D721Med (cell line): ENCODE measurements around the gene GDI1.

Experiments used
- DNase-seq: peaks from one replicate; pipeline ENCODE4 v3.0.0; 2011; ENCODE audit warnings: low spot score; ENCODE audit not compliant: insufficient read length
- FAIRE-seq: peaks from 2 replicates; lab custom pipeline; 2011; peaks lifted over from hg19 to GRCh38; lab: Jason Lieb, UNC
- TF ChIP-seq, protein P1 (sequence below): IDR thresholded peaks from 2 replicates; pipeline ENCODE4 v1.5.1; 2012; ENCODE audit warnings: mild to moderate bottlenecking, control low read depth; ENCODE audit not compliant: insufficient read depth; ENCODE audit errors: missing control alignments

Gene GDI1

DNA sequence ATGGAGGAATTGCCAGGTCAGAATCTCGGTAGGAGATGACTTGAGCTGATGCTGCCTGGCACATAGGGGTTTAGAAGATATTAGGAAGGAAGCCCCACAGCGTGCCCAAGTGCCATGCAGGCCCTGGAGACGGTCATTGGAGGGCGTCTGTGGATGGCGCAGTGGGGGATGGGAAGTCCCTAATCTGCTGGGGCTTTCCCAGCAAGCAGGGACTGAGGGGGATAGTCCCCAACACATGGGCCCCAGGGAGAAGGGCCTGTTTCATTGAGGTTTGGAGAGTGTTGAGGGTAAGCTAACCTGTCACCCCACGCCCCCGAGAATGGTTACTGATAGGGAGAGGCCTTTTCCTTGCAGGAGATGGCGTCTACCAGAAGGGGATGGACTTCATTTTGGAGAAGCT, 17.8 kb upstream of the GDI1 start:
- DNase-seq (no peak), FAIRE-seq (no peak)
- TF ChIP-seq, protein P1, sequence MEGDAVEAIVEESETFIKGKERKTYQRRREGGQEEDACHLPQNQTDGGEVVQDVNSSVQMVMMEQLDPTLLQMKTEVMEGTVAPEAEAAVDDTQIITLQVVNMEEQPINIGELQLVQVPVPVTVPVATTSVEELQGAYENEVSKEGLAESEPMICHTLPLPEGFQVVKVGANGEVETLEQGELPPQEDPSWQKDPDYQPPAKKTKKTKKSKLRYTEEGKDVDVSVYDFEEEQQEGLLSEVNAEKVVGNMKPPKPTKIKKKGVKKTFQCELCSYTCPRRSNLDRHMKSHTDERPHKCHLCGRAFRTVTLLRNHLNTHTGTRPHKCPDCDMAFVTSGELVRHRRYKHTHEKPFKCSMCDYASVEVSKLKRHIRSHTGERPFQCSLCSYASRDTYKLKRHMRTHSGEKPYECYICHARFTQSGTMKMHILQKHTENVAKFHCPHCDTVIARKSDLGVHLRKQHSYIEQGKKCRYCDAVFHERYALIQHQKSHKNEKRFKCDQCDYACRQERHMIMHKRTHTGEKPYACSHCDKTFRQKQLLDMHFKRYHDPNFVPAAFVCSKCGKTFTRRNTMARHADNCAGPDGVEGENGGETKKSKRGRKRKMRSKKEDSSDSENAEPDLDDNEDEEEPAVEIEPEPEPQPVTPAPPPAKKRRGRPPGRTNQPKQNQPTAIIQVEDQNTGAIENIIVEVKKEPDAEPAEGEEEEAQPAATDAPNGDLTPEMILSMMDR, result no peak

DNA sequence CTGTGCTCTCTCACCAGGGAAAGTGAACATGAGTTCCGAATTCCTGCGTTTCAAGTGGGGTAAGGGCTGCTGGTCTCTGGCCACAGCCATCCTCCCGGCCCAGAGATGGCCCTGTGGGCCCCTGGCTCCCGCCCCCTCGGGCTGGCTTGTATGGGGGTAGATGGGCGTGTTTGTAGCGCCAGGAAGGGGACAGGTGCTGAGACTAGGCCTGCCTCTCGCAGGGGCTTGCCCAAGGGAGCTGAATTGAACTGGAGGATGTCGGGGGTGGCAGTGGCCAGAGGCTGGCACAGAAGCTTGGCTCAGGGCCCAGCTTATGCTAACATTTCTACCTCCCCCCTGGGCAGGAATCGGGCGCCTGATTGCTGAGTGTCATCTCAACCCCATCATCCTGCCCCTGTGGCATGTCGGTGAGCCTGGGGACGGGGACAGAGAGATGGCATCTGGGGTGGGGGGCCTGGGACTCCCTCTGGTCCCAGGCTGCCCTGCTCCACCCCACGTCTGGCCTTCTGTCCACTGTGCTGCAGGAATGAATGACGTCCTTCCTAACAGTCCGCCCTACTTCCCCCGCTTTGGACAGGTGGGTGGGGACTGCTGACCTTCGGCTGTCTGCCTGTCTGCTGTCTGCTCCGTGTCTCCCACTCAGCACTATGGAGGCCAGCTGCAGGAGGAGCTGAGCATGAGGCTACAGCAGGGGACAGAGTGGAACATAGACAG, 17.1 kb upstream of the GDI1 start:
- FAIRE-seq (no peak), DNase-seq (no peak)
- TF ChIP-seq, protein P1, result no peak

DNA sequence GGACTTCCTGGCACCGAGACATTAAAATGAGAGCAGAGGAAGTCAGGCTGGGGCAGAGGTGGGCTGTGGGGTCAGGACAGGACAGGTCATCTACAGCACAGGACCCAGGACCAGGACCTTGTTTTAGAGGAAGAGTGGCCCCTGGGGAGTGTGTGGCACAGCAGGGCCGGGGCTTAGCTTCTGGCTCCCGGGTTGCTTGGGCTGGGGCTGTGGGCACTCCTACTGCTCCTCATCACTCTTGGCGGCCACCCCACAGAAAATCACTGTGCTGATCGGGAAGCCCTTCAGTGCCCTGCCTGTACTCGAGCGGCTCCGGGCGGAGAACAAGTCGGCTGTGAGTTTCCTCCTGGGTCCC, 16.6 kb upstream of the GDI1 start:
- TF ChIP-seq, protein P1, result no peak
- no peak for FAIRE-seq

DNA sequence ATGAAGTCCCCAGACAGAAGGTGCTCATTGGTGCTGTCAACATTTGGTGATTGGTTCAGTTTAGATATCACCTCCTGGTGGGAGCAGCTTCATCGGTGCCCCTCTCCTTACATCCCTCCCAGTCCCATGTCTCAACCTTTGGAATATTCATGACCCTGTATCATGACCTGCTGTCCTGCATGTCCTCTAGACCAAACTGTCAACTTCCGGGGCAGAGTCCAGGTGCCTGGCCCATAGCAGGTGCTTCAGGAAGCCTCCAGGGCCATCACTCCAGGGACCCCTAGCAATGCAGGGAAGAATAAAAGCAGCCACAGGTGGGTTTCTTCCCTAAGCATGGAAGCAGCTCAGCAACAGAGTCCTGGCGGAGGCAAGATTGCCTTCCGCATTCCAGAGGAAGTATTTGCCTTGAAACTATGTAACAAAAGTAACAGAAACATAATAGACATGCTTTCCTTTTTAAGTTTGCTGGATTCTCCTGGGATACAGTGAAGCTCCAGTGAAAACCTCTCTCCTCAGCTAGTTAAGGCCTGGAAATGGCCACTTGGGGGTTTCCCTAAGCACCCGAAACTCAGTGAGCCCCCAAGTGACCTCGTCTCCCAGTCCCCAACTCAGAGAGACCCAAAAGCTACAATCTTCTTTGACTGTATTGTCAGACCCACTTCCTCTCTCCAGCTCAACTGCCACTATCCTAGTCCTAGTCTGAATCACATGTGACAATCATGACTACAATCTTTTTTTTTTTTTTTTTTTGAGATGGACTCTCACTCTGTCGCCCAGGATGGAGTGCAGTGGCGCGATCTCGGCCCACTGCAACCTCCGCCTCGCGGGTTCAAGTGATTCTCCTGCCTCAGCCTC, 9.8 kb upstream of the GDI1 start:
- TF ChIP-seq, protein P1, result no peak
- DNase-seq (no peak), FAIRE-seq (no peak)

More for the DNA sequence above, 16.6 kb upstream of the GDI1 start:
- DNase-seq, result no peak

DNA sequence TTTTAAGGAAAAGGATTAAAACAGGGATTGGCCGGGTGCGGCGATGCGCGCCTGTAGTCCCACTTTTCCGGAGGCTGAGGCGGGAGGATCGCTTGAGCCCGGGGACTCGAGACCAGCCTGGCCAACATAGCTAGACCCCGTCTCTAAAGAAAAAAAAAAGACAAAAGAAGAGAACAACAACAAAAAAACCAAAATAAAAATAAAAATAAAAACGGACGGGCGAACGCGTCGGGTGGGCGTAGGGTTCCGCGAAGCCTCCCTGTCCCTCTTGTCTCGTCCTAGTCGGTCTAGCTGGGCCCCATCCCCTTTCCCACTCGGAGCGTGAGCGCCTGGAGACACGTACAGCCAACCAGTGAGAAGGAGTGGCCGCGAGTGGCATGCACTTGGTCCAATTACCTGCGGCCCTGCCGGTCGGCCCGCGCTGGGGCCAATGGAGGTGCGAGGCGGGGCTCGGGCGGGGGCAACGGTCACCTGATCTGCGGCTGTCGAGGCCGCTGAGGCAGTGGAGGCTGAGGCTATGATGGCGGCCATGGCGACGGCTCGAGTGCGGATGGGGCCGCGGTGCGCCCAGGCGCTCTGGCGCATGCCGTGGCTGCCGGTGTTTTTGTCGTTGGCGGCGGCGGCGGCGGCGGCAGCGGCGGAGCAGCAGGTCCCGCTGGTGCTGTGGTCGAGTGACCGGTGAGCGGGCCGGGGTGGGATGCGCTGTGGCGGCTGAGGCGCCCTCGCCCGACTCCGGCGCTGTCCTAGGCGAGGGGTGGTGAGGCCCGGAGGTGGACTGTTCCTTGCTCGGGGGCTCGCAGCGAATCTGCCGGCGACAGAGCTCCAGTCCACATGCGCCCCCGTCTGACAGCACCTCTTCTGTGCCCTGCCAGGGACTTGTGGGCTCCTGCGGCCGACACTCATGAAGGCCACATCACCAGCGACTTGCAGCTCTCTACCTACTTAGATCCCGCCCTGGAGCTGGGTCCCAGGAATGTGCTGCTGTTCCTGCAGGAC, 8.5 kb upstream of the GDI1 start, which contains the start of gene ATP6AP1:
TSS of gene ATP6AP1 (plus strand) at position 502 of the 996 bp plus-strand sequence. CDS start at position 518, 16 bp downstream.
- no peak for FAIRE-seq
- TF ChIP-seq, protein P1, result no peak
- peak; percentile 75 for DNase-seq

DNA sequence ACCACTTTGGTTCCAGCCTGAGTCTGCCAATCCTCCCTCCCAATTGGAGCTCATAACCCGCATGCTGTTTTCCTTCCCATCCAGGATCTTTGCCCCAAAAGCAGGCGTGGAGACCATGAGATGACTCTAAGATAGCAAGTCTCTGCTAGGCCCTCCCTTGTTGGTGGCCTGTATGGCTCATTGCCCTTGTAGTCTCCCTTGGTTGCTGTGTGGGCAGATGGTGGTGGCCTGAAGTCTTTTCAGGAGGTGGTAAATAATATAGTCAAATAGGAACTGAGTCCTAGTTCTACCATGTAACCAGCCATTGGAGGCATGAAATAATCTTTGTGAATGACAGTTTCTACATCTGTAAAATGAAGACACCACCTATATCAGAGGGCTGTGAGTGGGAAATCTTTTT, 7.2 kb upstream of the GDI1 start:
- TF ChIP-seq, protein P1, result no peak

More for the DNA sequence above, 7.2 kb upstream of the GDI1 start:
- FAIRE-seq (no peak), DNase-seq (no peak)
